Astrocyte (in vitro differentiated cells and primary cell): ENCODE results near the gene CABP4. TPM values are rescaled to one million over a fixed set of nuclear protein-coding genes. Genes with fewer than 3 reads are reported as not detected.

ENCODE experiments used
- DNase-seq: peaks from one replicate; pipeline ENCODE4 v3.0.0-alpha.2; 2010; ENCODE audit warnings: low read depth
- FAIRE-seq: peaks from 2 replicates; lab custom pipeline; 2011; peaks lifted over from hg19 to GRCh38; lab: Jason Lieb, UNC
- H2AFZ ChIP-seq: 2 replicates; pipeline ENCODE4 v1.6.0; 2012; ENCODE audit warnings: low read depth, low read length, inconsistent platforms
- H3K27ac ChIP-seq: 2 replicates; pipeline ENCODE4 v1.5.1; 2011; ENCODE audit warnings: low read depth, low read length, inconsistent platforms
- H3K27me3 ChIP-seq: 2 replicates; pipeline ENCODE4 v1.6.0; 2011; ENCODE audit warnings: low read length, inconsistent platforms; ENCODE audit not compliant: insufficient read depth
- H3K36me3 ChIP-seq: 2 replicates; pipeline ENCODE4 v1.5.1; 2011; ENCODE audit warnings: low read length, inconsistent platforms; ENCODE audit not compliant: insufficient read depth
- H3K4me1 ChIP-seq: 2 replicates; pipeline ENCODE4 v1.5.1; 2011; ENCODE audit warnings: low read length, inconsistent platforms; ENCODE audit not compliant: insufficient read depth
- H3K4me2 ChIP-seq: 2 replicates; pipeline ENCODE4 v1.6.0; 2012; ENCODE audit warnings: low read length, inconsistent platforms
- H3K4me3 ChIP-seq: 2 replicates; pipeline ENCODE4 v1.5.1; 2011; ENCODE audit warnings: low read depth, mild to moderate bottlenecking, low read length, inconsistent platforms; ENCODE audit not compliant: insufficient read depth
- H3K79me2 ChIP-seq: 2 replicates; pipeline ENCODE4 v1.6.0; 2012; ENCODE audit warnings: mild to moderate bottlenecking, low read length, inconsistent platforms; ENCODE audit not compliant: insufficient read depth
- H3K9ac ChIP-seq: 2 replicates; pipeline ENCODE4 v1.6.0; 2012; ENCODE audit warnings: mild to moderate bottlenecking, low read length, inconsistent platforms
- H3K9me3 ChIP-seq: 2 replicates; pipeline ENCODE4 v1.5.1; 2012; ENCODE audit warnings: low read depth, mild to moderate bottlenecking, low read length, inconsistent platforms; ENCODE audit not compliant: insufficient read depth
- H4K20me1 ChIP-seq: 2 replicates; pipeline ENCODE4 v1.6.0; 2012; ENCODE audit warnings: low read length, inconsistent platforms; ENCODE audit not compliant: insufficient read depth
- H3K27ac Mint-ChIP-seq: one replicate; pipeline ENCODE4 v1.8.0; 2021; ENCODE audit warnings: mild to moderate bottlenecking, mixed read lengths; ENCODE audit not compliant: unreplicated experiment
- H3K27me3 Mint-ChIP-seq: one replicate; pipeline ENCODE4 v1.8.0; 2021; ENCODE audit warnings: low read depth, mixed read lengths; ENCODE audit not compliant: unreplicated experiment
- H3K36me3 Mint-ChIP-seq: one replicate; pipeline ENCODE4 v1.8.0; 2021; ENCODE audit warnings: low read depth, mixed read lengths; ENCODE audit not compliant: unreplicated experiment
- H3K4me1 Mint-ChIP-seq: one replicate; pipeline ENCODE4 v1.8.0; 2021; ENCODE audit warnings: low read depth, mixed read lengths; ENCODE audit not compliant: unreplicated experiment
- H3K4me3 Mint-ChIP-seq: one replicate; pipeline ENCODE4 v1.8.0; 2021; ENCODE audit warnings: mild to moderate bottlenecking, moderate library complexity, mixed read lengths; ENCODE audit not compliant: unreplicated experiment
- H3K9me3 Mint-ChIP-seq: one replicate; pipeline ENCODE4 v1.8.0; 2021; ENCODE audit warnings: mild to moderate bottlenecking, mixed read lengths; ENCODE audit not compliant: unreplicated experiment
- EZH2 ChIP-seq: IDR thresholded peaks from 2 replicates; pipeline ENCODE4 v1.6.1; 2012; ENCODE audit warnings: mild to moderate bottlenecking, low read length, inconsistent platforms; ENCODE audit not compliant: insufficient read depth
- total RNA-seq: library from RNA; stranded (reverse); gene quantifications from 2 replicates; pipeline ENCODE4 v1.2.1, GENCODE V29; 2021
- TF ChIP-seq, protein P1 (sequence below): IDR thresholded peaks from 2 replicates; pipeline ENCODE4 v1.5.1; 2011; ENCODE audit warnings: low read depth, mild to moderate bottlenecking, inconsistent platforms, low read length, moderate library complexity; ENCODE audit not compliant: insufficient read depth

Gene CABP4
- total RNA-seq, 1 donor from 2014 or later: not detected

- Mint-ChIP-seq H3K4me3 (no peak overlapping the region), H3K27ac (no peak overlapping the region), H3K9me3 (no peaks in the 10 kb centered on the region), H3K27me3 (peaks cover 8% of the 10 kb centered on the region), H3K36me3 (peaks cover 1% of the 10 kb centered on the region), H3K4me1 (no peaks in the 10 kb centered on the region)
- no peak overlapping the region for H3K27ac ChIP-seq
- peaks cover 2% of the 10 kb centered on the region for H3K27me3 ChIP-seq
- no peaks in the 10 kb centered on the region for H3K79me2 ChIP-seq
- H3K9ac ChIP-seq: no peak overlapping the region
- H3K4me3 ChIP-seq: no peak overlapping the region
- no peak overlapping the region for H3K4me2 ChIP-seq
- TF ChIP-seq, protein P1, sequence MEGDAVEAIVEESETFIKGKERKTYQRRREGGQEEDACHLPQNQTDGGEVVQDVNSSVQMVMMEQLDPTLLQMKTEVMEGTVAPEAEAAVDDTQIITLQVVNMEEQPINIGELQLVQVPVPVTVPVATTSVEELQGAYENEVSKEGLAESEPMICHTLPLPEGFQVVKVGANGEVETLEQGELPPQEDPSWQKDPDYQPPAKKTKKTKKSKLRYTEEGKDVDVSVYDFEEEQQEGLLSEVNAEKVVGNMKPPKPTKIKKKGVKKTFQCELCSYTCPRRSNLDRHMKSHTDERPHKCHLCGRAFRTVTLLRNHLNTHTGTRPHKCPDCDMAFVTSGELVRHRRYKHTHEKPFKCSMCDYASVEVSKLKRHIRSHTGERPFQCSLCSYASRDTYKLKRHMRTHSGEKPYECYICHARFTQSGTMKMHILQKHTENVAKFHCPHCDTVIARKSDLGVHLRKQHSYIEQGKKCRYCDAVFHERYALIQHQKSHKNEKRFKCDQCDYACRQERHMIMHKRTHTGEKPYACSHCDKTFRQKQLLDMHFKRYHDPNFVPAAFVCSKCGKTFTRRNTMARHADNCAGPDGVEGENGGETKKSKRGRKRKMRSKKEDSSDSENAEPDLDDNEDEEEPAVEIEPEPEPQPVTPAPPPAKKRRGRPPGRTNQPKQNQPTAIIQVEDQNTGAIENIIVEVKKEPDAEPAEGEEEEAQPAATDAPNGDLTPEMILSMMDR: no peak
- no peak for TF ChIP-seq EZH2
- DNase-seq: no peak
- H3K9me3 ChIP-seq: no peaks in the 10 kb centered on the region
- no peaks in the 10 kb centered on the region for H4K20me1 ChIP-seq
- H3K36me3 ChIP-seq: no peaks in the 10 kb centered on the region
- H3K4me1 ChIP-seq: no peaks in the 10 kb centered on the region
- H2AFZ ChIP-seq: no peak overlapping the region
- no peak for FAIRE-seq
These were observed 3.1 kb downstream of the CABP4 start for GRCh38 chr11:67458266-67458665.

- no peak overlapping the region for H3K4me3 Mint-ChIP-seq
- no peak for FAIRE-seq
- H3K9me3 Mint-ChIP-seq: no peaks in the 10 kb centered on the region
These were observed 8.0 kb downstream of the CABP4 start for GRCh38 chr11:67463186-67463585.

More at GRCh38 chr11:67463186-67463585, 8.0 kb downstream of the CABP4 start:
- Histone ChIP-seq H3K4me1 (peaks cover 11% of the 10 kb centered on the region), H4K20me1 (no peaks in the 10 kb centered on the region), H3K79me2 (peaks cover 4% of the 10 kb centered on the region), H3K9me3 (no peaks in the 10 kb centered on the region), H3K9ac (no peak overlapping the region), H2AFZ (no peak overlapping the region), H3K27me3 (peaks cover 2% of the 10 kb centered on the region), H3K36me3 (no peaks in the 10 kb centered on the region), H3K27ac (no peak overlapping the region), H3K4me2 (no peak overlapping the region), H3K4me3 (no peak overlapping the region)
- Mint-ChIP-seq H3K27me3 (peaks cover 1% of the 10 kb centered on the region), H3K4me1 (peaks cover 4% of the 10 kb centered on the region), H3K27ac (no peak overlapping the region), H3K36me3 (peaks cover 5% of the 10 kb centered on the region)
- TF ChIP-seq, protein P1: no peak
- no peak for TF ChIP-seq EZH2
- DNase-seq: no peak
